ENCODE measurements around the gene CCDC177.

CCDC177 gene

DNA sequence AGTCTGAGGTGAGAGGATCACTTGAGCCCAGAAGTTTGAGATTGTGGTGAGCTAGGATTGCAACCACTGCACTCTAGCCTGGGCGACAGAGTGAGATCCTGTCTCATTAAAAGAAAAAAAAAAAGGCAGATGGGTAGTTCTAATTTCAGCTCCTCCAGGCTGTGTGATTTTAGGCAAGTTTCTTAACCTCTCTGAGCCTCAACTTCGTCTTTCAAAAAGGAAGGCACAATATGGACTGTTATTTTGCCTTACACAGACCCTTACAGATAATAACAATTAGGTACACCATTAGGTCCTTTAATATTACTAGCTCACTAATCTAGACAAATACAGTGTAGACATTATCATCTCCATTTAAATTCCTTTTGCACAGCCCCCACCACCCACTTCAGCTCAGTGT, 4.8 kb upstream of the CCDC177 start:
- CTCF ChIA-PET: interaction anchor here (0.8 to 2.0 kb wide), 11 partner anchors 7 to 224 kb away, joined by 3 to 11 read pairs (median 3); no protein-coding TSS in a partner anchor
- Histone ChIP-seq H3K4me3 (ENCODE audit: low read depth, low read length) (no peak overlapping the region), H3K36me3 (ENCODE audit: control insufficient read depth in 2 of 2, insufficient read depth in 1 of 2, low read length in 2 of 2) (no peaks in the 10 kb centered on the region), H3K9me3 (ENCODE audit: control insufficient read depth, insufficient read depth, low read depth, low read length) (no peaks in the 10 kb centered on the region), H3K4me1 (ENCODE audit: control insufficient read depth, insufficient read depth, low read length) (no peaks in the 10 kb centered on the region), H3K27ac (ENCODE audit: extremely low read depth, low read depth, low read length) (no peak overlapping the region)
- TF ChIP-seq ZNF768 (tag by site-specific recombination; IDR thresholded peaks at IDR 0.05) (0 out of 2 replicates have a peak, but pooled peaks have one; percentile 53), ZBTB7A (tag by site-specific recombination; IDR thresholded peaks at IDR 0.05; ENCODE audit: low read depth) (no peak)
- POLR2A ChIA-PET: no interaction called here

DNA sequence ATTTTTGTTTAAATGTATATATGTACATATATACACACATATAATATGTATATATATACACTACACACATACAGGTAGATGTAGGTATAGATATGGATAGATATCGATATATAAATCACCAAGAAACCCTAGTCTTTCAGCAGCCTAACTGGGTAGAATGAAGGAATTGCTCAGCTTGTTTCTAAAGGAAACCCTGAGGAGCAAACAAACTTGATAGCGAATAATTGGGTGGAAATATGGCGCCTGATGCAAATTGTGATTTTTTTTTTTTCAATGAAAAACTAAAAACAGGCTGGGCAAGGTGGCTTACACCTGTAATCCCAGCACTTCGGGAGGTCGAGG, 254 bp upstream of the CCDC177 start:
- Histone ChIP-seq H3K36me3 (ENCODE audit: control insufficient read depth in 2 of 2, insufficient read depth in 1 of 2, low read length in 2 of 2) (no peaks in the 10 kb centered on the region), H3K4me1 (ENCODE audit: control insufficient read depth, insufficient read depth, low read length) (peaks cover 3% of the 10 kb centered on the region), H3K27ac (ENCODE audit: extremely low read depth, low read depth, low read length) (no peak overlapping the region), H3K4me3 (ENCODE audit: low read depth, low read length) (no peak overlapping the region), H3K9me3 (ENCODE audit: control insufficient read depth, insufficient read depth, low read depth, low read length) (no peaks in the 10 kb centered on the region)
- CTCF ChIA-PET: interaction anchor here (0.6 to 4.7 kb wide), 25 partner anchors 9 to 1242 kb away, joined by 3 to 31 read pairs (median 4); no protein-coding TSS in a partner anchor
- TF ChIP-seq HOXA7 (CRISPR knock-in tag; IDR thresholded peaks at IDR 0.05; ENCODE audit: borderline replicate concordance) (no peak), KLF10 (tag by site-specific recombination; IDR thresholded peaks at IDR 0.05) (0 out of 2 replicates have a peak, but pooled peaks have one; percentile 18)
- POLR2A ChIA-PET: no interaction called here

DNA sequence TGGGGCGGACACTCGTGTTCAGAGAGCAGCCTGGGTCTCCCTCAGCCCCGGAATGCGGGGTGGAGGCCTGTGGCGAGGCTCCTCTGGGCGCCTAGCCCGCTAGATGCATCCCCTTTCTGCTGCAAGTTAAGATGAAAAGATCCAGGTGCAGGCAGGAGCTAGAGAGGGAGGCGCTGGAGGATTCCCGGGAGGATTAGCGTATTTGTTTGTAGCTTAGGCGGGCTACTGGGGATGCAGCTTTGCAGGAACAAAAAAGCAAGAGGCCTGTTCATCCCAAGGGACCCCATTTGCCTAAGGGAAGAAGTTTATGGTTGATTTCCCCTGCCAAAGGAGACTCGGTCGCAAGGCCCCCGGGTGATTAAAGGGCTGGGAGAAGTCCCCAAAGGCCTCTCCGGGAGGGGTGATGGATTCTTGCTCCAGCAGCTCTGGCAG, 824 bp downstream of the CCDC177 start:
- peak overlapping the region; percentile 51; the same call in 1 of the 2 replicates for H3K4me3 ChIP-seq (ENCODE audit: low read depth, low read length)
- CTCF ChIA-PET: interaction anchor here (0.6 to 4.7 kb wide), 20 partner anchors 9 to 390 kb away, joined by 3 to 31 read pairs (median 4); partner anchors contain the start of gene ERH
- POLR2A ChIA-PET: interaction anchor here (0.5 to 1.3 kb wide), 3 partner anchors 31 to 39 kb away, joined by 3 to 6 read pairs (median 3); no protein-coding TSS in a partner anchor
- TF ChIP-seq WT1 (tag by site-specific recombination; IDR thresholded peaks at IDR 0.05): peak; percentile 46; the same call in 1 of the 2 replicates
- TF ChIP-seq GLIS1 (tag by site-specific recombination; IDR thresholded peaks at IDR 0.05): peak; percentile 83
- TF ChIP-seq, protein P1, sequence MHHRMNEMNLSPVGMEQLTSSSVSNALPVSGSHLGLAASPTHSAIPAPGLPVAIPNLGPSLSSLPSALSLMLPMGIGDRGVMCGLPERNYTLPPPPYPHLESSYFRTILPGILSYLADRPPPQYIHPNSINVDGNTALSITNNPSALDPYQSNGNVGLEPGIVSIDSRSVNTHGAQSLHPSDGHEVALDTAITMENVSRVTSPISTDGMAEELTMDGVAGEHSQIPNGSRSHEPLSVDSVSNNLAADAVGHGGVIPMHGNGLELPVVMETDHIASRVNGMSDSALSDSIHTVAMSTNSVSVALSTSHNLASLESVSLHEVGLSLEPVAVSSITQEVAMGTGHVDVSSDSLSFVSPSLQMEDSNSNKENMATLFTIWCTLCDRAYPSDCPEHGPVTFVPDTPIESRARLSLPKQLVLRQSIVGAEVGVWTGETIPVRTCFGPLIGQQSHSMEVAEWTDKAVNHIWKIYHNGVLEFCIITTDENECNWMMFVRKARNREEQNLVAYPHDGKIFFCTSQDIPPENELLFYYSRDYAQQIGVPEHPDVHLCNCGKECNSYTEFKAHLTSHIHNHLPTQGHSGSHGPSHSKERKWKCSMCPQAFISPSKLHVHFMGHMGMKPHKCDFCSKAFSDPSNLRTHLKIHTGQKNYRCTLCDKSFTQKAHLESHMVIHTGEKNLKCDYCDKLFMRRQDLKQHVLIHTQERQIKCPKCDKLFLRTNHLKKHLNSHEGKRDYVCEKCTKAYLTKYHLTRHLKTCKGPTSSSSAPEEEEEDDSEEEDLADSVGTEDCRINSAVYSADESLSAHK (tag by site-specific recombination; IDR thresholded peaks at IDR 0.05): no peak
- TF ChIP-seq ZNF140 (tag by site-specific recombination; IDR thresholded peaks at IDR 0.05): no peak
- no peak for TF ChIP-seq ZNF174 (tag by site-specific recombination; IDR thresholded peaks at IDR 0.05)
- no peak for TF ChIP-seq ZNF529 (tag by site-specific recombination; IDR thresholded peaks at IDR 0.05; ENCODE audit: insufficient replicate concordance)
- no peak for TF ChIP-seq ZNF558 (tag by site-specific recombination; IDR thresholded peaks at IDR 0.05)
- TF ChIP-seq ZNF670 (tag by site-specific recombination; IDR thresholded peaks at IDR 0.05; ENCODE audit: low read depth): no peak
- TF ChIP-seq ZFP37 (tag by site-specific recombination; IDR thresholded peaks at IDR 0.05): no peak
- peak; percentile 59; the same call in 1 of the 2 replicates for TF ChIP-seq MZF1 (tag by site-specific recombination; IDR thresholded peaks at IDR 0.05; ENCODE audit: borderline replicate concordance)
- no peak for TF ChIP-seq ZNF560 (tag by site-specific recombination; IDR thresholded peaks at IDR 0.05; ENCODE audit: borderline replicate concordance)
- TF ChIP-seq ZNF391 (tag by site-specific recombination; IDR thresholded peaks at IDR 0.05; ENCODE audit: borderline replicate concordance, low read depth): no peak
- no peak for TF ChIP-seq TCF7L2 (IDR thresholded peaks at IDR 0.05; ENCODE audit: borderline replicate concordance, low read depth, low read length)
- no peak for TF ChIP-seq KLF9 (tag by site-specific recombination; IDR thresholded peaks at IDR 0.05; ENCODE audit: low read depth)
- no peak for TF ChIP-seq ZNF335 (tag by site-specific recombination; conservative IDR thresholded peaks at IDR 0.05)
- no peak for TF ChIP-seq ZNF132 (tag by site-specific recombination; IDR thresholded peaks at IDR 0.05; ENCODE audit: borderline replicate concordance)
- no peak for TF ChIP-seq ZFP41 (tag by site-specific recombination; IDR thresholded peaks at IDR 0.05; ENCODE audit: borderline replicate concordance)
- no peak for TF ChIP-seq ZNF133 (tag by site-specific recombination; IDR thresholded peaks at IDR 0.05)
- TF ChIP-seq ZNF341 (tag by site-specific recombination; IDR thresholded peaks at IDR 0.05; ENCODE audit: low read depth): peak; percentile 8; the same call in 1 of the 2 replicates
- TF ChIP-seq ZIC2 (tag by site-specific recombination; IDR thresholded peaks at IDR 0.05): no peak
- TF ChIP-seq, protein P2, sequence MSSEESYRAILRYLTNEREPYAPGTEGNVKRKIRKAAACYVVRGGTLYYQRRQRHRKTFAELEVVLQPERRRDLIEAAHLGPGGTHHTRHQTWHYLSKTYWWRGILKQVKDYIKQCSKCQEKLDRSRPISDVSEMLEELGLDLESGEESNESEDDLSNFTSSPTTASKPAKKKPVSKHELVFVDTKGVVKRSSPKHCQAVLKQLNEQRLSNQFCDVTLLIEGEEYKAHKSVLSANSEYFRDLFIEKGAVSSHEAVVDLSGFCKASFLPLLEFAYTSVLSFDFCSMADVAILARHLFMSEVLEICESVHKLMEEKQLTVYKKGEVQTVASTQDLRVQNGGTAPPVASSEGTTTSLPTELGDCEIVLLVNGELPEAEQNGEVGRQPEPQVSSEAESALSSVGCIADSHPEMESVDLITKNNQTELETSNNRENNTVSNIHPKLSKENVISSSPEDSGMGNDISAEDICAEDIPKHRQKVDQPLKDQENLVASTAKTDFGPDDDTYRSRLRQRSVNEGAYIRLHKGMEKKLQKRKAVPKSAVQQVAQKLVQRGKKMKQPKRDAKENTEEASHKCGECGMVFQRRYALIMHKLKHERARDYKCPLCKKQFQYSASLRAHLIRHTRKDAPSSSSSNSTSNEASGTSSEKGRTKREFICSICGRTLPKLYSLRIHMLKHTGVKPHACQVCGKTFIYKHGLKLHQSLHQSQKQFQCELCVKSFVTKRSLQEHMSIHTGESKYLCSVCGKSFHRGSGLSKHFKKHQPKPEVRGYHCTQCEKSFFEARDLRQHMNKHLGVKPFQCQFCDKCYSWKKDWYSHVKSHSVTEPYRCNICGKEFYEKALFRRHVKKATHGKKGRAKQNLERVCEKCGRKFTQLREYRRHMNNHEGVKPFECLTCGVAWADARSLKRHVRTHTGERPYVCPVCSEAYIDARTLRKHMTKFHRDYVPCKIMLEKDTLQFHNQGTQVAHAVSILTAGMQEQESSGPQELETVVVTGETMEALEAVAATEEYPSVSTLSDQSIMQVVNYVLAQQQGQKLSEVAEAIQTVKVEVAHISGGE (tag by site-specific recombination; conservative IDR thresholded peaks at IDR 0.05; ENCODE audit: low read depth): peak; percentile 42; the same call in 1 of the 2 replicates
- TF ChIP-seq ZNF596 (tag by site-specific recombination; IDR thresholded peaks at IDR 0.05): no peak
- no peak for TF ChIP-seq ZNF221 (tag by site-specific recombination; IDR thresholded peaks at IDR 0.05; ENCODE audit: borderline replicate concordance)

More for the DNA sequence above, 824 bp downstream of the CCDC177 start:
- Histone ChIP-seq H3K9me3 (ENCODE audit: control insufficient read depth, insufficient read depth, low read depth, low read length) (no peaks in the 10 kb centered on the region), H3K4me1 (ENCODE audit: control insufficient read depth, insufficient read depth, low read length) (peaks cover 3% of the 10 kb centered on the region), H3K27ac (ENCODE audit: extremely low read depth, low read depth, low read length) (peak overlapping the region; percentile 34; the same call in 1 of the 2 replicates), H3K36me3 (ENCODE audit: control insufficient read depth in 2 of 2, insufficient read depth in 1 of 2, low read length in 2 of 2) (no peaks in the 10 kb centered on the region)

Measured in HEK293 (cell line).